H1 (cell line): Measurements from ENCODE around the gene CELF1. TPM values are rescaled to one million over a fixed set of nuclear protein-coding genes. Genes with fewer than 3 reads are reported as not detected.
A peak's percentile ranks its signal among the peaks of the same experiment; 100 is the strongest.

Source experiments
- ASH2L ChIP-seq: fragments of 200-600, 300-600 bp; sonication (generic); IDR thresholded peaks from one replicate; pipeline ENCODE4 v1.7.1; 2017; ENCODE audit warnings: low read length
- CBX5 ChIP-seq: fragments of 300-800, 300-1000 bp; sonication (generic); IDR thresholded peaks from 2 replicates; pipeline ENCODE4 v1.7.1; 2016; ENCODE audit warnings: antibody characterized with exemption, low read length, low read depth
- CEBPB ChIP-seq: IDR thresholded peaks from 2 replicates; pipeline ENCODE4 v1.6.1; 2012; ENCODE audit warnings: low read depth, low read length
- CHD2 ChIP-seq: IDR thresholded peaks from 2 replicates; pipeline ENCODE4 v1.6.1; 2012; ENCODE audit warnings: low read length, improper control_type of control experiment
- CTBP2 ChIP-seq: IDR thresholded peaks from 2 replicates; pipeline ENCODE4 v1.7.0; 2011; ENCODE audit warnings: borderline replicate concordance, mild to moderate bottlenecking, moderate library complexity, mixed read lengths, low read length; ENCODE audit not compliant: insufficient read depth, insufficient read length
- E2F6 ChIP-seq: IDR thresholded peaks from 2 replicates; pipeline ENCODE4 v1.6.1; 2012; ENCODE audit warnings: inconsistent platforms
- GABPA ChIP-seq: IDR thresholded peaks from 2 replicates; pipeline ENCODE4 v1.6.1; 2011; ENCODE audit warnings: mild to moderate bottlenecking, low read length, moderate library complexity, borderline replicate concordance; ENCODE audit not compliant: insufficient read depth
- GTF2F1 ChIP-seq: IDR thresholded peaks from 2 replicates; pipeline ENCODE4 v1.6.1; 2012; ENCODE audit warnings: low read depth, low read length, improper control_type of control experiment, borderline replicate concordance
- KDM1A ChIP-seq: fragments of 200-600, 300-600 bp; sonication (generic); IDR thresholded peaks from 2 replicates; pipeline ENCODE4 v1.7.1; 2016; ENCODE audit warnings: mild to moderate bottlenecking, low read length, borderline replicate concordance
- KDM4A ChIP-seq: IDR thresholded peaks from one replicate; pipeline ENCODE4 v1.7.1; 2012; ENCODE audit warnings: low read depth, mild to moderate bottlenecking, moderate library complexity, low read length, inconsistent platforms; ENCODE audit not compliant: severe bottlenecking
- MAFK ChIP-seq: IDR thresholded peaks from 2 replicates; pipeline ENCODE4 v1.6.1; 2012; ENCODE audit warnings: low read depth, mild to moderate bottlenecking, improper control_type of control experiment, low read length
- NANOG ChIP-seq: IDR thresholded peaks from 2 replicates; pipeline ENCODE4 v1.6.1; 2011; ENCODE audit warnings: low read length, low read depth, mild to moderate bottlenecking, inconsistent platforms; ENCODE audit not compliant: insufficient read depth, poor library complexity, severe bottlenecking
- RNF2 ChIP-seq: fragments of 200-900, 300-1000 bp; sonication (generic); IDR thresholded peaks from 2 replicates; pipeline ENCODE4 v1.7.1; 2016; ENCODE audit warnings: borderline replicate concordance, low read depth, mild to moderate bottlenecking, antibody characterized with exemption, low read length; ENCODE audit not compliant: poor library complexity, severe bottlenecking; ENCODE audit errors: missing control alignments
- SIN3A ChIP-seq, 2 experiments: IDR thresholded peaks in 1 of 2; conservative IDR thresholded peaks in 1 of 2; 2 replicates each; pipeline ENCODE4 v1.6.1; 2011 to 2012; ENCODE audit warnings: low read length in 2 of 2, improper control_type of control experiment in 1 of 2, low read depth in 1 of 2, mild to moderate bottlenecking in 1 of 2
- SIRT6 ChIP-seq: IDR thresholded peaks from one replicate; pipeline ENCODE4 v1.7.1; 2012; ENCODE audit warnings: low read length, inconsistent platforms
- SIX5 ChIP-seq: IDR thresholded peaks from 2 replicates; pipeline ENCODE4 v1.6.1; 2011; ENCODE audit warnings: mild to moderate bottlenecking, low read depth, low read length
- SP1 ChIP-seq: IDR thresholded peaks from 2 replicates; pipeline ENCODE4 v1.6.1; 2011; ENCODE audit warnings: low read depth, low read length
- SRF ChIP-seq: IDR thresholded peaks from 2 replicates; pipeline ENCODE4 v1.6.1; 2011; ENCODE audit warnings: mild to moderate bottlenecking, low read depth, low read length, moderate library complexity
- SUZ12 ChIP-seq: fragments of 200-600 bp; sonication (generic); IDR thresholded peaks from 2 replicates; pipeline ENCODE4 v1.6.1; 2012; ENCODE audit warnings: mild to moderate bottlenecking, inconsistent platforms, low read length, moderate library complexity, mixed read lengths
- polyA plus RNA-seq, 7 experiments: library from polyadenylated mRNA; depleted of rRNA in 3 of 7; stranded (reverse) in 5 of 7; unstranded in 2 of 7; fragments of >200 nt in 5 of 7; fragments of 200-250 nt in 2 of 7; gene quantifications; 1 replicate in 5 of 7; 2 replicates in 1 of 7; 4 replicates in 1 of 7; pipeline versions ENCODE4 v1.2.1 to v1.2.3, GENCODE V29; 2011 to 2013; ENCODE audit warnings: missing spikeins in 2 of 7, mixed read lengths in 2 of 7
- total RNA-seq: library from RNA; stranded (reverse); fragmentation: NEBNext Ultra II Directional; extraction: Animal tissue kit (Norgen Biotek cat#: 25700); gene quantifications from 2 replicates; pipeline ENCODE4 v1.2.1, GENCODE V29; 2021
- TF ChIP-seq, protein P1 (sequence below), 3 experiments: IDR thresholded peaks; 1 replicate in 2 of 3; 2 replicates in 1 of 3; pipeline versions ENCODE4 v1.5.1 to v1.6.1; 2011; ENCODE audit warnings: low read length in 3 of 3, mild to moderate bottlenecking in 3 of 3, inconsistent platforms in 2 of 3, low read depth in 1 of 3, moderate library complexity in 1 of 3; ENCODE audit not compliant: insufficient read depth in 1 of 3; ENCODE audit errors: control extremely low read depth in 1 of 3

CELF1 gene
- total and polyA plus RNA-seq, 2 of the 8 experiments (the other 6 are each of a cell fraction or from before 2014, with no cell fraction given) = 131 to 197 TPM

GRCh38 chr11:47565340-47566148 is 12.6 kb upstream of the CELF1 start, which contains the start of gene PTPMT1 (continued):
- TF ChIP-seq NANOG = no peak
- TF ChIP-seq E2F6 = peak; percentile 99
- TF ChIP-seq SRF = no peak
- TF ChIP-seq KDM4A = no peak
- TF ChIP-seq SP1 = no peak
- 0 out of 2 replicates have a peak, but pooled peaks have one; percentile 7 for TF ChIP-seq GABPA
- TF ChIP-seq ASH2L = peak; percentile 70
- TF ChIP-seq CTBP2 = no peak
- no peak for TF ChIP-seq CEBPB
- peak; percentile 85 for TF ChIP-seq CHD2
- TF ChIP-seq SUZ12 = no peak
- TF ChIP-seq SIN3A (conservative IDR thresholded peaks at IDR 0.05 in 1 of 2, IDR thresholded peaks at IDR 0.05 in 1 of 2; ENCODE audit: low read depth in 1 of 2, low read length in 2 of 2) = 0 out of 4 replicates have a peak, but pooled peaks of 1 of the 2 experiments have one; percentile 54
- TF ChIP-seq SIRT6 = no peak
- TF ChIP-seq KDM1A = no peak
- no peak for TF ChIP-seq CBX5
- no peak for TF ChIP-seq RNF2
- TF ChIP-seq SIX5 = no peak
- TF ChIP-seq, protein P1, sequence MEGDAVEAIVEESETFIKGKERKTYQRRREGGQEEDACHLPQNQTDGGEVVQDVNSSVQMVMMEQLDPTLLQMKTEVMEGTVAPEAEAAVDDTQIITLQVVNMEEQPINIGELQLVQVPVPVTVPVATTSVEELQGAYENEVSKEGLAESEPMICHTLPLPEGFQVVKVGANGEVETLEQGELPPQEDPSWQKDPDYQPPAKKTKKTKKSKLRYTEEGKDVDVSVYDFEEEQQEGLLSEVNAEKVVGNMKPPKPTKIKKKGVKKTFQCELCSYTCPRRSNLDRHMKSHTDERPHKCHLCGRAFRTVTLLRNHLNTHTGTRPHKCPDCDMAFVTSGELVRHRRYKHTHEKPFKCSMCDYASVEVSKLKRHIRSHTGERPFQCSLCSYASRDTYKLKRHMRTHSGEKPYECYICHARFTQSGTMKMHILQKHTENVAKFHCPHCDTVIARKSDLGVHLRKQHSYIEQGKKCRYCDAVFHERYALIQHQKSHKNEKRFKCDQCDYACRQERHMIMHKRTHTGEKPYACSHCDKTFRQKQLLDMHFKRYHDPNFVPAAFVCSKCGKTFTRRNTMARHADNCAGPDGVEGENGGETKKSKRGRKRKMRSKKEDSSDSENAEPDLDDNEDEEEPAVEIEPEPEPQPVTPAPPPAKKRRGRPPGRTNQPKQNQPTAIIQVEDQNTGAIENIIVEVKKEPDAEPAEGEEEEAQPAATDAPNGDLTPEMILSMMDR (IDR thresholded peaks at IDR 0.05; ENCODE audit: control extremely low read depth in 1 of 3, insufficient read depth in 1 of 3, low read depth in 1 of 3, low read length in 3 of 3) = 0 out of 4 replicates have a peak, but pooled peaks of 1 of the 3 experiments have one; percentile 1
- no peak for TF ChIP-seq GTF2F1
- no peak for TF ChIP-seq MAFK
